Measurements from ENCODE around the gene RXRG.

DNA sequence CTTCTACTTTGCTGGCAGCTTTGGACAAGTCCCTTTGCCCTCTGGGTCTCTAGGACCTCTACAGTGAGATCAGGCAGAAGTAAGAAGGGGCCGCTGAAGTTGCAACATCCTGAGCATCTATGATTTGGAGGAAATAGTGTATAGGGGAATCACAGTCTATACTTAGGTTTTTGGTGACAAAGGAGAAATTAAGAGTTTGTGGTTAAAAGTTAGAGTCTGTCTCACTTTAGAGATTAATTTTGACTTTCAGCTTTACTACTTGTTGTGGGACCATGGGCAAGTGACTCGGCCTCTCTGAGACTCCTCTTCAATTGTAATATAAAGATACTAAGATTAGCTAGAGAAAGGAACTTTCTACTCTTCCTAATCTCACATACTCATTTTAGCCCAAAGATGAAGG lies 55.3 kb downstream of the RXRG start:
- no peak for TF ChIP-seq POLR2AphosphoS5 (IDR thresholded peaks at IDR 0.05; ENCODE audit: low read depth, low read length)
- TF ChIP-seq SIN3A (IDR thresholded peaks at IDR 0.05; ENCODE audit: borderline replicate concordance, insufficient read depth, low read length), result no peak
- TF ChIP-seq, protein P1, sequence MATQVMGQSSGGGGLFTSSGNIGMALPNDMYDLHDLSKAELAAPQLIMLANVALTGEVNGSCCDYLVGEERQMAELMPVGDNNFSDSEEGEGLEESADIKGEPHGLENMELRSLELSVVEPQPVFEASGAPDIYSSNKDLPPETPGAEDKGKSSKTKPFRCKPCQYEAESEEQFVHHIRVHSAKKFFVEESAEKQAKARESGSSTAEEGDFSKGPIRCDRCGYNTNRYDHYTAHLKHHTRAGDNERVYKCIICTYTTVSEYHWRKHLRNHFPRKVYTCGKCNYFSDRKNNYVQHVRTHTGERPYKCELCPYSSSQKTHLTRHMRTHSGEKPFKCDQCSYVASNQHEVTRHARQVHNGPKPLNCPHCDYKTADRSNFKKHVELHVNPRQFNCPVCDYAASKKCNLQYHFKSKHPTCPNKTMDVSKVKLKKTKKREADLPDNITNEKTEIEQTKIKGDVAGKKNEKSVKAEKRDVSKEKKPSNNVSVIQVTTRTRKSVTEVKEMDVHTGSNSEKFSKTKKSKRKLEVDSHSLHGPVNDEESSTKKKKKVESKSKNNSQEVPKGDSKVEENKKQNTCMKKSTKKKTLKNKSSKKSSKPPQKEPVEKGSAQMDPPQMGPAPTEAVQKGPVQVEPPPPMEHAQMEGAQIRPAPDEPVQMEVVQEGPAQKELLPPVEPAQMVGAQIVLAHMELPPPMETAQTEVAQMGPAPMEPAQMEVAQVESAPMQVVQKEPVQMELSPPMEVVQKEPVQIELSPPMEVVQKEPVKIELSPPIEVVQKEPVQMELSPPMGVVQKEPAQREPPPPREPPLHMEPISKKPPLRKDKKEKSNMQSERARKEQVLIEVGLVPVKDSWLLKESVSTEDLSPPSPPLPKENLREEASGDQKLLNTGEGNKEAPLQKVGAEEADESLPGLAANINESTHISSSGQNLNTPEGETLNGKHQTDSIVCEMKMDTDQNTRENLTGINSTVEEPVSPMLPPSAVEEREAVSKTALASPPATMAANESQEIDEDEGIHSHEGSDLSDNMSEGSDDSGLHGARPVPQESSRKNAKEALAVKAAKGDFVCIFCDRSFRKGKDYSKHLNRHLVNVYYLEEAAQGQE (IDR thresholded peaks at IDR 0.05; ENCODE audit: insufficient read depth in 1 of 2, low read depth in 2 of 2, low read length in 2 of 2), result no peak

Data from PFSK-1 (cell line).